Neural progenitor cell (in vitro differentiated cells): ENCODE results near the gene SERINC5. TPM values are rescaled to one million over a fixed set of nuclear protein-coding genes. Genes with fewer than 3 reads are reported as not detected.

Experiments used
- DNase-seq: peaks from one replicate; pipeline ENCODE4 v3.0.0-alpha.2; 2016; ENCODE audit warnings: low spot score
- H2AFZ ChIP-seq: fragments of 200-600 bp; sonication (generic); replicated peaks from 2 replicates; pipeline ENCODE4 v1.6.1; 2016; ENCODE audit warnings: antibody characterized with exemption
- H3F3A ChIP-seq: fragments of 200-600 bp; sonication (generic); 2 replicates; pipeline ENCODE4 v1.6.1; 2016; ENCODE audit warnings: antibody characterized with exemption, low read depth
- H3K27ac ChIP-seq: fragments of 200-600 bp; sonication (generic); 2 replicates; pipeline ENCODE4 v1.5.1; 2016; ENCODE audit warnings: mild to moderate bottlenecking
- H3K27me3 ChIP-seq: fragments of 200-600 bp; sonication (generic); 2 replicates; pipeline ENCODE4 v1.6.1; 2016; ENCODE audit warnings: mild to moderate bottlenecking, moderate library complexity
- H3K36me3 ChIP-seq: fragments of 200-600 bp; sonication (generic); 2 replicates; pipeline ENCODE4 v1.5.1; 2016
- H3K4me1 ChIP-seq: fragments of 200-600 bp; sonication (generic); 2 replicates; pipeline ENCODE4 v1.6.1; 2016; ENCODE audit warnings: mixed run types
- H3K4me2 ChIP-seq: fragments of 200-600 bp; sonication (generic); 2 replicates; pipeline ENCODE4 v1.6.1; 2016
- H3K4me3 ChIP-seq: fragments of 200-600 bp; sonication (generic); 2 replicates; pipeline ENCODE4 v1.5.1; 2016
- H3K79me2 ChIP-seq: fragments of 200-600 bp; sonication (generic); 2 replicates; pipeline ENCODE4 v1.6.1; 2016; ENCODE audit warnings: low read depth
- H3K9ac ChIP-seq: fragments of 200-600 bp; sonication (generic); 2 replicates; pipeline ENCODE4 v1.6.1; 2016
- H3K9me3 ChIP-seq: fragments of 200-600 bp; sonication (generic); 2 replicates; pipeline ENCODE4 v1.5.1; 2016; ENCODE audit warnings: low read depth
- H4K20me1 ChIP-seq: fragments of 200-600 bp; sonication (generic); 2 replicates; pipeline ENCODE4 v1.6.1; 2016; ENCODE audit warnings: low read depth
- H3K27ac Mint-ChIP-seq: 3 replicates; pipeline ENCODE4 v1.8.0; 2021; ENCODE audit warnings: mixed read lengths
- H3K27me3 Mint-ChIP-seq: 2 replicates; pipeline ENCODE4 v1.8.0; 2022; ENCODE audit warnings: low read depth, mild to moderate bottlenecking, inconsistent platforms, moderate library complexity, mixed read lengths; ENCODE audit not compliant: insufficient read depth
- H3K36me3 Mint-ChIP-seq: 3 replicates; pipeline ENCODE4 v1.8.0; 2021; ENCODE audit warnings: mixed read lengths
- H3K4me1 Mint-ChIP-seq: 3 replicates; pipeline ENCODE4 v1.8.0; 2021; ENCODE audit warnings: mixed read lengths
- H3K4me3 Mint-ChIP-seq: 3 replicates; pipeline ENCODE4 v1.8.0; 2021; ENCODE audit warnings: mild to moderate bottlenecking, moderate library complexity, mixed read lengths
- H3K9me3 Mint-ChIP-seq: 3 replicates; pipeline ENCODE4 v1.8.0; 2020; ENCODE audit warnings: mixed read lengths
- CTCF ChIP-seq: fragments of 200-600 bp; sonication (generic); IDR thresholded peaks from 2 replicates; pipeline ENCODE4 v1.5.1; 2017; ENCODE audit warnings: antibody characterized with exemption, mild to moderate bottlenecking
- EZH2 ChIP-seq: fragments of 200-600 bp; sonication (generic); IDR thresholded peaks from 2 replicates; pipeline ENCODE4 v1.6.1; 2017; ENCODE audit warnings: antibody characterized with exemption, mild to moderate bottlenecking, moderate library complexity
- EZH2phosphoT487 ChIP-seq: fragments of 200-600 bp; sonication (generic); IDR thresholded peaks from 2 replicates; pipeline ENCODE4 v1.6.1; 2017; ENCODE audit warnings: antibody characterized with exemption
- total RNA-seq: library from RNA; depleted of rRNA; stranded (reverse); fragments of >200 nt; gene quantifications from 2 replicates; pipeline ENCODE4 v1.2.3, GENCODE V29; 2015; ENCODE audit warnings: low replicate concordance

The SERINC5 gene
- total RNA-seq, 1 donor from 2014 or later = 126 TPM

- Histone ChIP-seq H3K4me1 (no peaks in the 10 kb centered on the region), H3K9ac (no peak overlapping the region), H3K4me3 (no peak overlapping the region), H2AFZ (no peak overlapping the region), H3K9me3 (no peaks in the 10 kb centered on the region), H3K79me2 (no peaks in the 10 kb centered on the region), H3K4me2 (no peak overlapping the region), H3K36me3 (no peaks in the 10 kb centered on the region), H3F3A (no peaks in the 10 kb centered on the region), H3K27ac (no peak overlapping the region), H4K20me1 (no peaks in the 10 kb centered on the region), H3K27me3 (no peaks in the 10 kb centered on the region)
- Mint-ChIP-seq H3K4me1 (peaks cover 4% of the 10 kb centered on the region), H3K27me3 (peaks cover 7% of the 10 kb centered on the region), H3K27ac (no peak overlapping the region), H3K9me3 (peaks cover 5% of the 10 kb centered on the region), H3K4me3 (no peak overlapping the region), H3K36me3 (peaks cover 2% of the 10 kb centered on the region)
- no peak for TF ChIP-seq EZH2phosphoT487
- TF ChIP-seq CTCF = no peak
- TF ChIP-seq EZH2 = no peak
- no peak for DNase-seq
Observed at GRCh38 chr5:80122579-80122978, 133.3 kb downstream of the SERINC5 start.

GRCh38 chr5:80119372-80119771, 136.5 kb downstream of the SERINC5 start:
- H3K27ac Mint-ChIP-seq = no peak overlapping the region
- Histone ChIP-seq H3K9ac (no peak overlapping the region), H3K27me3 (no peaks in the 10 kb centered on the region)

GRCh38 chr5:80117446-80117845, 138.4 kb downstream of the SERINC5 start:
- H3K27ac Mint-ChIP-seq = peak overlapping the region; percentile 1
- no peak for TF ChIP-seq EZH2

More at GRCh38 chr5:80119372-80119771, 136.5 kb downstream of the SERINC5 start:
- no peaks in the 10 kb centered on the region for H4K20me1 ChIP-seq
- H3K27ac ChIP-seq = no peak overlapping the region
- DNase-seq = no peak
- H3K9me3 Mint-ChIP-seq = peaks cover 13% of the 10 kb centered on the region
- H3K4me1 Mint-ChIP-seq = peaks cover 4% of the 10 kb centered on the region
- H3K4me2 ChIP-seq = no peak overlapping the region
- H3K36me3 Mint-ChIP-seq = peaks cover 4% of the 10 kb centered on the region
- no peaks in the 10 kb centered on the region for H3K9me3 ChIP-seq
- no peaks in the 10 kb centered on the region for H3K4me1 ChIP-seq
- no peaks in the 10 kb centered on the region for H3K79me2 ChIP-seq
- no peak overlapping the region for H2AFZ ChIP-seq
- H3K27me3 Mint-ChIP-seq = peaks cover 7% of the 10 kb centered on the region
- no peaks in the 10 kb centered on the region for H3F3A ChIP-seq
- no peak overlapping the region for H3K4me3 ChIP-seq
- H3K36me3 ChIP-seq = no peaks in the 10 kb centered on the region
- TF ChIP-seq EZH2phosphoT487 (no peak), CTCF (no peak), EZH2 (no peak)
- no peak overlapping the region for H3K4me3 Mint-ChIP-seq

GRCh38 chr5:80116465-80116864, 139.4 kb downstream of the SERINC5 start:
- Histone ChIP-seq H3K9ac (no peak overlapping the region), H3F3A (peaks cover 23% of the 10 kb centered on the region), H3K4me3 (no peak overlapping the region), H3K36me3 (no peaks in the 10 kb centered on the region), H3K4me1 (peaks cover 11% of the 10 kb centered on the region), H3K27ac (no peak overlapping the region), H3K9me3 (no peaks in the 10 kb centered on the region), H3K27me3 (no peaks in the 10 kb centered on the region), H2AFZ (no peak overlapping the region), H3K79me2 (no peaks in the 10 kb centered on the region), H4K20me1 (no peaks in the 10 kb centered on the region), H3K4me2 (no peak overlapping the region)
- no peak overlapping the region for H3K4me3 Mint-ChIP-seq
- peaks cover 24% of the 10 kb centered on the region for H3K9me3 Mint-ChIP-seq
- no peak for TF ChIP-seq CTCF
- no peak for TF ChIP-seq EZH2phosphoT487
- TF ChIP-seq EZH2 = no peak
- H3K36me3 Mint-ChIP-seq = peaks cover 11% of the 10 kb centered on the region
- peaks cover 14% of the 10 kb centered on the region for H3K4me1 Mint-ChIP-seq
- no peak for DNase-seq
- H3K27me3 Mint-ChIP-seq = peaks cover 9% of the 10 kb centered on the region
- H3K27ac Mint-ChIP-seq = no peak overlapping the region

More at GRCh38 chr5:80117446-80117845, 138.4 kb downstream of the SERINC5 start:
- H3K9me3 Mint-ChIP-seq = peaks cover 24% of the 10 kb centered on the region
- no peaks in the 10 kb centered on the region for H3K27me3 ChIP-seq
- no peak for DNase-seq
- no peaks in the 10 kb centered on the region for H4K20me1 ChIP-seq
- peaks cover 14% of the 10 kb centered on the region for H3K27me3 Mint-ChIP-seq
- H3K36me3 Mint-ChIP-seq = peaks cover 11% of the 10 kb centered on the region
- H3K4me1 Mint-ChIP-seq = peaks cover 8% of the 10 kb centered on the region
- H3K4me1 ChIP-seq = peaks cover 4% of the 10 kb centered on the region
- H3K36me3 ChIP-seq = no peaks in the 10 kb centered on the region
- no peak overlapping the region for H3K4me2 ChIP-seq
- H3K4me3 ChIP-seq = no peak overlapping the region
- no peaks in the 10 kb centered on the region for H3K9me3 ChIP-seq
- no peak overlapping the region for H3K9ac ChIP-seq
- peaks cover 13% of the 10 kb centered on the region for H3F3A ChIP-seq
- H2AFZ ChIP-seq = no peak overlapping the region
- H3K79me2 ChIP-seq = no peaks in the 10 kb centered on the region
- no peak overlapping the region for H3K27ac ChIP-seq
- H3K4me3 Mint-ChIP-seq = no peak overlapping the region
